Lung (tissue), 12 donors: Measurements from ENCODE around the gene PRELP. TPM values are rescaled to one million over a fixed set of nuclear protein-coding genes. Genes with fewer than 3 reads are reported as not detected.

ENCODE experiments used
- ATAC-seq: fragments of 200-7000 bp; cut with Tn5 transposase; one replicate; pipeline ENCODE4 v1.9.1; 2020; ENCODE audit warnings: moderate number of reproducible peaks; ENCODE audit not compliant: insufficient read depth, low FRiP score
- DNase-seq, 3 donors: peaks; one replicate each; pipeline ENCODE4 v3.0.0-alpha.2; 2013 to 2017
- H3K27ac ChIP-seq, 2 donors: one replicate each; pipeline ENCODE4 v1.5.1; 2013; ENCODE audit warnings: mild to moderate bottlenecking in 2 of 2, moderate library complexity in 2 of 2, control low read depth in 1 of 2, inconsistent platforms in 1 of 2, low read depth in 1 of 2, low read length in 1 of 2
- H3K27me3 ChIP-seq, 3 donors: one replicate each; pipeline ENCODE4 v1.5.1; 2013; ENCODE audit warnings: low read length in 2 of 3; ENCODE audit not compliant: control insufficient read depth in 3 of 3, insufficient read depth in 3 of 3
- H3K36me3 ChIP-seq, 4 donors: one replicate each; pipeline ENCODE4 v1.5.1; 2013; ENCODE audit warnings: low read length in 4 of 4, mild to moderate bottlenecking in 1 of 4, moderate library complexity in 1 of 4; ENCODE audit not compliant: control insufficient read depth in 4 of 4, insufficient read depth in 4 of 4
- H3K4me1 ChIP-seq, 5 donors: one replicate each; pipeline ENCODE4 v1.5.1; 2013; ENCODE audit warnings: low read length in 5 of 5, mild to moderate bottlenecking in 2 of 5, moderate library complexity in 1 of 5; ENCODE audit not compliant: control insufficient read depth in 5 of 5, insufficient read depth in 5 of 5
- H3K4me3 ChIP-seq: one replicate; pipeline ENCODE4 v1.5.1; 2013; ENCODE audit warnings: mild to moderate bottlenecking, control low read depth, moderate library complexity
- H3K9ac ChIP-seq, 2 donors: one replicate each; pipeline ENCODE4 v1.5.1; 2013; ENCODE audit warnings: low read length in 2 of 2, control low read depth in 1 of 2; ENCODE audit not compliant: insufficient read depth in 1 of 2
- H3K9me3 ChIP-seq, 4 donors: one replicate each; pipeline ENCODE4 v1.5.1; 2013; ENCODE audit warnings: low read length in 3 of 4, mild to moderate bottlenecking in 1 of 4, moderate library complexity in 1 of 4; ENCODE audit not compliant: control insufficient read depth in 4 of 4, insufficient read depth in 3 of 4
- CTCF ChIP-seq: IDR thresholded peaks from 2 replicates; pipeline ENCODE4 v1.5.1; 2012; ENCODE audit warnings: mild to moderate bottlenecking; ENCODE audit errors: control extremely low read depth, extremely low read depth
- WGBS, 2 donors: extraction: QIAGEN DNeasy Blood & Tissue Kit; methylation state at CpG; one replicate each; pipeline ENCODE4 v1.1.7; 2013; 5-methylcytosine and 5-hydroxymethylcytosine counted together
- polyA plus RNA-seq, 2 donors: library from polyadenylated mRNA; stranded (reverse); fragments of 200-250 nt; gene quantifications; one replicate each; pipeline ENCODE4 v1.2.1, GENCODE V29; 2013
- total RNA-seq, 2 donors: library from RNA; depleted of rRNA in 1 of 2; stranded (reverse); fragments of >200 nt in 1 of 2; gene quantifications; one replicate each; pipeline ENCODE4 v1.2.1, GENCODE V29; 2014 to 2021
- donor health status: control.
- donor health status: control.
- donor health status: Bipolar disorder and iron deficiency.
- donor health status: healthy.
- donor health status: DM: yes; HTN: yes; CAD: no.

Gene PRELP
- total and polyA plus RNA-seq, 4 donors, result 2.0 to 26.0 (median 13.6) TPM

- ATAC-seq, result no peak
- H3K36me3 ChIP-seq, result no peaks in the 10 kb centered on the region
- WGBS, 2 donors, result 85 to 90% methylated on average over 9 of the region's 9 CpGs
- no peak overlapping the region for H3K4me3 ChIP-seq
- no peak overlapping the region for H3K27ac ChIP-seq
- no peaks in the 10 kb centered on the region for H3K9me3 ChIP-seq
- TF ChIP-seq CTCF, result no peak
- peaks cover 0 to 35% (median 4%) of the 10 kb centered on the region in 5 donors for H3K4me1 ChIP-seq
- no peak overlapping the region for H3K9ac ChIP-seq
- H3K27me3 ChIP-seq, result no peaks in the 10 kb centered on the region
- DNase-seq, result no peak
Measured at GRCh38 chr1:203473781-203474305, 1.8 kb upstream of the PRELP start.

GRCh38 chr1:203476216-203476814, 709 bp downstream of the PRELP start:
- Histone ChIP-seq H3K27ac (peak overlapping the region in 1 of 2 donors; percentile 85), H3K4me3 (peak overlapping the region; percentile 44), H3K9me3 (no peaks in the 10 kb centered on the region), H3K4me1 (peaks cover 0 to 40% (median 6%) of the 10 kb centered on the region in 5 donors), H3K9ac (no peak overlapping the region), H3K36me3 (no peaks in the 10 kb centered on the region), H3K27me3 (no peaks in the 10 kb centered on the region)
- TF ChIP-seq CTCF, result no peak
- DNase-seq, result peak in 2 of 3 donors; percentile 31 to 35
- no peak for ATAC-seq
- 65 to 80% methylated on average over 9 of the region's 9 CpGs for WGBS, 2 donors

GRCh38 chr1:203477748-203478147, 2.1 kb downstream of the PRELP start:
- ATAC-seq, result no peak
- H3K4me1 ChIP-seq, result peaks cover 0 to 45% (median 9%) of the 10 kb centered on the region in 5 donors
- H3K27me3 ChIP-seq, result no peaks in the 10 kb centered on the region
- TF ChIP-seq CTCF, result no peak
- 79 to 84% methylated on average over 3 of the region's 3 CpGs for WGBS, 2 donors
- H3K9ac ChIP-seq, result no peak overlapping the region
- H3K9me3 ChIP-seq, result no peaks in the 10 kb centered on the region
- H3K4me3 ChIP-seq, result peak overlapping the region; percentile 28
- H3K36me3 ChIP-seq, result no peaks in the 10 kb centered on the region
- no peak for DNase-seq
- peak overlapping the region in 1 of 2 donors; percentile 64 for H3K27ac ChIP-seq
